Stimulated activated CD4-positive, alpha-beta T cell treated with anti-CD3 and anti-CD28 coated beads, Interleukin-2, amount 100 ng/mL, for 24 hours (primary cell): ENCODE results near the gene CYTH1.

Source experiments
- DNase-seq, 2 donors: peaks; one replicate each; pipeline ENCODE4 v3.0.0-alpha.2; 2020

The CYTH1 gene

GRCh38 chr17:78804777-78805176 lies 22.7 kb upstream of the CYTH1 start:
- no peak for DNase-seq

- no peak for DNase-seq
Measured at GRCh38 chr17:78803186-78803845, 21.2 kb upstream of the CYTH1 start.

DNA sequence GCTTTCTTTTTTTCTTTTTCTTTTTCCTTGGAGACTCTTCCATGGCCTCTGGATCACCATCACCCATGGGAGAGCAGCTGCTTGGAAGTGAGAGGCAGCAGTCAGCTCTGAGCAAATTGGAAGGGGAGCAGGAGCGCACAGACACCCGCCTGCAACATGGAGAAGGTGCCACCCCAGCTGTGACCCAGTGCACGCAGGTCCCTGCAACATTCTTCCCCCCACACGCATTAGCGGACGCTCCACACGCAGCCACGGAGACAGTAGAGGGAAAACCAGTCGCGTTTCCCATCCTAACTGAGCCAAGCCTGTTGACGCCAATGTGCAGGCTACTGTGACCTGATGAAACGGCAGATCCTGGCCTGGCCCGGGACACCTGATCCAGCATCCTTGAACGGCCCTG lies 20.4 kb upstream of the CYTH1 start:
- DNase-seq, result no peak

DNA sequence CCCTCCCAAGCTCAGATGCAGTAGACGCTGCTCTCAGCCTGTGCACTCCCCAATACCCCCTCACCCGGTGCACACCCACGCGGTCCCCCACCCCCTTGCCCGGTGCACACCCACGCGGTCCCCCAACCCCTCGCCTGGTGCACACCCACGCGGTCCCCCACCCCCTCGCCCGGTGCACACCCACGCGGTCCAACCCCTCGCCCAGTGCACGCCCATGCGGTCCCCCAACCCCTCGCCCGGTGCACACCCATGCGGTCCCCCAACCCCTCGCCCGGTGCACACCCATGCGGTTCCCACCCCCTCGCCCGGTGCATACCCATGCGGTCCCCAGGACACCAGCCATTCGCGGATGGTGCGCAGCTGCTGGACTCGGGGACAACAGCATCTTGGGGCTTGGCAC lies 19.9 kb upstream of the CYTH1 start:
- no peak for DNase-seq

DNA sequence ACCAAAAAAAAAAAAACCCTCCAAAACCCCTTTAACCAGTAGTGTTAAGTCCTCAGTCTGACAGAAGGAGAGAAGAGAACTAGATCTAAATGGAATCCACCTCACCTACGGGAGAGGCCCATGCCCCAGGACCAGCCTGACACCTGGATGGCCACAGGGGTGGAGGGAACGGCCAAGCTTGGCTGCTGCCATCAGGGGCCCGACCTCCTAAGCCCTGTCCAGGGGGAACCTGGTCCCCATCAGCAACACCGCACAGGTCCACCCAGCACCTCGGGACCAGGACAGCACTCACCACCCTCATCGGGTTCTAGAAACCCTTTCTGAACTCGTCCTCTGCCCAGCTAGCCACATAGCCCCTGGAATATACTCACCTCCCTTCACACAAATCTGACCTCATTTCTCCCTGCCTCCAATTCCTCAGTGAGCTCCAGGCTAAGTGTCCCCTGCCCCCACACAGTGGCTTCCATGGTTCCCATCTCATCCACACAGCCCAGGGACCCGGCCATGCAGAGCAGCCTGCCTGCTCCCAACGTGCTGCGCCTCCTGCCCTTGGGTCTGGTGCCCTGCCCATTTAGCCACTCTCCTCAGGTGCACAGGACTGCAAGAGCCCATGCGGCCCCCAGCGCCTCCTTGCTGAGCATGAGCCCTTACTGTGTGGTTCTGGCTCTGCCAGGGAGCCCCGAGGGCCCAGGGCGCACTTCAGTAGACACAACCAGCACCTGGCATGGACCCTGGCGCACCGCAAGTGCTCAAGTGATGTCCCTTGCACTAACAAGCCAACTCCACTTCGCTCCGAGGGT lies 18.3 kb upstream of the CYTH1 start:
- DNase-seq, result no peak

GRCh38 chr17:78798695-78799559 lies 16.9 kb upstream of the CYTH1 start:
- DNase-seq, result no peak

DNA sequence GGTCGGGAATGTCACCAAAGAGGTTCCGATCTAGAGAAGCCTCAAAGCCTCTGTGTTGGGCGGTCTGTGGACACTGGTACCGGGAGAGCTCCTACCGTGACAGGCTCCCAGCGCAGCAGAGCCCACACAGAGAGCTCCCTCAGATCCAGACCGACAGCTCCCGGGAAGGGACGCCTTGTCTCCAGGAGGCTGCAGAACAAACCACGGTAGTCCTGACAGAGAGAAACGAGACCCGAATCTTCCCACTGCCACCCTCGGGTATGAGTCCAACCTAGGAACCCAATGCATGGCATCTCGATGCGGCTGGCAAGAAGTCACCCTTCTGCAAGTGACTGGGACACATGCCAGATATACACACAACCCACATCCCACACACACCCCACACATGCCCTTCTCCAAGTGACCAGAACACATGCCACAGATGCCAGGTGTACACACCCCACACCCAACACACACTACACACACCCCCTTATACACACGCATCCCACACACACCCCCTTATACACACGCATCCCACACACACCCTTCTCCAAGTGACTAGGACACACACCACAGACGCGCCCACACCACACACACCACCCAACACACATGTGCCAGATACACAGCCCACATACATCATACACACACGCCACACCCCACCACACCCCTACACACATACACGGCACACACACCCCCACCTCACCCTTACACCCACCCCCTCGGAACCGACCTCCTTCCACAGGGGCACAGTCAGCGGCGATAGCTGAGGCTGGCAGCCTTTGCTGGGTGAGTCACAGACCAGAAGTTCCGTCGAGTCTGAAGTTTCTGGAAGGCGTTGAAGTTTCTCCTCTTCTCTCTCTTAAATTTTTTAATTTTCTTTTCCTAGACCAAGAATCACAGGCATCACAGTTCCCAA lies 15.9 kb upstream of the CYTH1 start:
- DNase-seq, result no peak

DNA sequence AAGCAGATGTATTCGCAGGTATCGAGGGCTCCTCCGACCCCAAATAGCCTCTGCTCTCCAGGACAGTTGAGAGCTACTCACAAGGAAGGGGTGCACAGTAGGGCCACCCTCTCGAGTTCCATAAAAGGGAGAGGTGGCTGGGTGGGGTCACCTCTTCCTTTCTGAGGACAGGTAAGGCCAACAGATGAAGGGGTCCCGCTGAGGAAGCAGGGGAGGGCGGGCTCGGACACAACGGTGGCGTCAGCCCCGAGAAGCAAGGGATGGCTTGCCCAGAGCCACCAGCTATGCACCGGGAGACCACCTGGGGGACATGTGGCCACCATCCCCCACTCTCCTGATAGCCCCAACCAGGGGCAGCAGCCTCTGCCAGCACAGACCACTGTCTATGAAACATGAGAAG lies 15.1 kb upstream of the CYTH1 start:
- DNase-seq, result no peak

DNA sequence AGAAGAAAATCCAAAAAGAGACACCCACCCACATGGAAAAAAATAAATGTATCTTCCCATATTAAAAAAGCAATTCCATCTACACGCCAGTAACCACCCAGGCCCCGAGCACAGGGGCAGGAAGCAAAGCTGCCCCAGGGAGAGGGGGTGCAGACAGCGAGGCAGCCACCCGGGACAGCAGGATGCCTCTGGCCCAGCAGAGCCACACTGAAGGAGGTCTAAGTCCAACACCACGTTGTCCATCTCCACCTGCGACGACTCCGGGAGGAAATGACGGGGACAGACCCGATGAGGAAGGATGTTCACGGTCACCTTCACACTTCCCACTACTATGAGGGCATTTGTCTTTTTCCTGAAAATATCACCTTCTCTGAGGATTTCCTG lies 14.4 kb upstream of the CYTH1 start:
- DNase-seq, result no peak

GRCh38 chr17:78795861-78796516 lies 13.9 kb upstream of the CYTH1 start:
- DNase-seq, result no peak

DNA sequence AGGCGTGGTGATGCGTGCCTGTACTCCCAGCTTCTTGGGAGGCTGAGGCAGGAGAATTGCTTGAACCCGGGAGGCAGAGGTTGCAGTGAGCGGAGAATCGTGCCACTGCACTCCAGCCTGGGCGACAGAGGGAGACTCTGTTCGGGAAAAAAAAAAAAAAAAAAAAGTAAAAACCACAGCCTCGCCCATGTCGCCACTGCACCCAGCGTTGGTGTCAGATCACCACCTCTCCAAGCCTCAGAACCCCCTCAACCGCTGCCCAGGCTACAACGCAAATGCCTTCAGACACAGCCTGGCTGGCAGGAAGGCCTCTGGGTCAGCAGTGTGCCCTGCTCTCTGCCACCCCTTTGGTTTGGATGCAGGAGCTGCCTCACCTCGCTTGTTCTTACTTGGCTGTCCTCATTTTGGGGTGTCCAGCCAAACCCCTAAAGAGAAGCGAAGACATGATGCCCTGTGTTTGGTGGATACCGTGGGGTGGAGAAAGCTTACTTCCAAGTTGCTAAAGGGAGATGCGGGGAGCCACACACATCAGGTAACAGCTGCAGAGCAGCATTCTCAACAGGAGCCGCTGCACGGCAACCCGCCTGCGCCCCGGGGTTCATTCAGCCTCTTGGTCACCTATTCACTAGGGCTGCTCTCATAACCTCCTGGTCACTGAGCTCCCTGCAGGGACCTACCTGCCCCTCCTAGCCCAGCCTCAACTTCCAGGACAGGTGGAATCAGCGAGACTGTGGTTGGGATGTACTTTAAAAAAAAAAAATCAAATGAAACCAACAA lies 13.0 kb upstream of the CYTH1 start:
- DNase-seq, result no peak

- DNase-seq, result no peak
Measured at GRCh38 chr17:78794399-78794798, 12.3 kb upstream of the CYTH1 start.

DNA sequence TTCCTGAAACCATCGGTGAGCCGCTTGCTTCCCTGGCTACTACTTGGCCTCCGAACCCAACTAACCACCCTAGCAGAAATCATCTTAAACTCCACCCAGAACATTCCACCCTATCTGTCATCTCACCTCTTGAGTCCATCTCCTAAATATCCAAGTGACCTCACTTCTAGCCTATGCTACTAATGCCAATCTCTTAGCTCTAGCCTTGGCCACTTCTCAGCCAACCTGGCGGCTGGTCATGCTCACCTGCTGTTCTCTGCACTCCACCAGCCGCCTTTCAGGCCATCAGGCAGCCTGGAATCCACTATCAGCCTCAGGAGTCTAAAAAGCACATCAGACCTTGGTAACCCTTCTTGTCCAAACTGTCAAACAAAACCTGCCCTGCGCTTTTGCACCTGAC lies 11.9 kb upstream of the CYTH1 start:
- no peak for DNase-seq

DNA sequence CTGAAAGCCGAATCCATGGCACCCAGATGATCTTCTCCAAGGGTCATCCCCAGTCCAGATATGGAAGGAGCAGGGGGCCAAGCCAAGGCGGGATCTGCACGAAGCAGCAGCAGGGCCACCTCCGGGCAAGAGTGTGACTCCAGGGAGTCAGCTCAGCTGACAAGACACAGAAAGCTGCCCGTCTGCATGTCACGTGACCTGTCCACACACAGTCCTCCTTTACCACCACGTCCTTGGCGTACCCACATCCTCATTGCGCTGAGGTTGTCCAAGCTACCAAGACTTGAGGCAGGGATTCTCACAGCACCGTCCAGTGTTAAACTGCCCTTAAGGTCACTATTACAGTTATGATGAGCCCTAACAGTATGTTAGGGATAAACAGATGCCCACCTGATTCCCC lies 11.3 kb upstream of the CYTH1 start:
- DNase-seq, result no peak

DNA sequence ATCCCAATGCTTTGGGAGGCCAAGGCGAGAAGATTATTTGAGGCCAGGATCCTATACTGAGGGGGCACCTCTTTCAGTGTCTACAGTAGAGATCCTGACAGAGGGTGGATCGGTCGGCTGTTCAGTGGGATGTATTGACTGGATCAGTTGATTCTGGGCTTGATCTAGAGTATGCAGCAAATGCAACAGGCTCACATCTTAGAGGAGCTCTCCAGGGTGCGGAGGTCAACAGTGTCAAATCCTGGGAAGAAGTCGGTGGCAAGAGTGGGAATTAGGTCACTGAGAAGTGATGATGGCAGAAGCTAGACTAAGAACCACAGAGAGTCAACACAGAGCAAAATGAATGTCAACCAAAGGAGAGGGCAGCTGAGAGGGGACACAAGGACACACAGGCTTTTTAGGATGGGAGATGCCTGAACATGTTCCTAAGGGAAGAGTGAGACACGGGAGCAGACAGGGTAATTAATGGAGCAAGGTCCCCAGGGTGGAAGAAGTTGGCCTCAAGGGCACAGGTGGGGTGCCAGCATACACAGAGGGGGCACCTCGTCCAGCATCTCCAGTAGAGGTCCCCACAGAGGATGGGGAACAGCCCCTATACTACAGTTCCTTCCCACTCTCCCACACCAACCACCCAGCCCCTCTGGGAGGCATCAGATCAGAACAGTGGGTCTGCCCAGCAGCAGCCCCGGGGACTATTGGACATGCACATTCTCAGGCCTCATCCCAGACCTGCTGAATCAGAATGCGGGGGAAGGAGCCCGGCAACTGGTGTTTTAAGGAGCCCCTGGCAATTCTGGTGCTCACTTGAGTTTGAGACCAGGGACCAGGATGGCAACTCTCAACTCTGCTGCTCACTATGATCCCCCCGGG lies 10.0 kb upstream of the CYTH1 start:
- DNase-seq, result no peak

DNA sequence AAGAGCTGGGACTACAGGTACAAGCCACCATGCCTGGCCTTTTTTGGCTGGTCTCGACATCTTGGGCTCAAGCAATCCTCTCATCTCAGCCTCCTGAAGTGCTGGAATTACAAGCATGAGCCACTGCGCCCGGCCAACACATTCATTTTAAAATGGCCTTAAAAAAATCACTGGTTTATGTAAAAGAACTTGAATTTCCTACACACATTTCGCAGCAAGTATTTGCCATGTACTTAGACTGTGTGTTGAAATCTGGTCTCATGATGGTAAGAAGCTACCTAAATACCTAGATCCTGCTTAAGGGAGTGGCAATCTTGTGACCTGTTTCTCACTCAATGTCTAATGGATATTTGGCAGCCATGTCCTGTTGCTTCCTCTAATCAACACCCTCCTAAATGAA lies 8.5 kb upstream of the CYTH1 start:
- DNase-seq, result no peak

GRCh38 chr17:78789663-78790181 lies 7.6 kb upstream of the CYTH1 start:
- no peak for DNase-seq

DNA sequence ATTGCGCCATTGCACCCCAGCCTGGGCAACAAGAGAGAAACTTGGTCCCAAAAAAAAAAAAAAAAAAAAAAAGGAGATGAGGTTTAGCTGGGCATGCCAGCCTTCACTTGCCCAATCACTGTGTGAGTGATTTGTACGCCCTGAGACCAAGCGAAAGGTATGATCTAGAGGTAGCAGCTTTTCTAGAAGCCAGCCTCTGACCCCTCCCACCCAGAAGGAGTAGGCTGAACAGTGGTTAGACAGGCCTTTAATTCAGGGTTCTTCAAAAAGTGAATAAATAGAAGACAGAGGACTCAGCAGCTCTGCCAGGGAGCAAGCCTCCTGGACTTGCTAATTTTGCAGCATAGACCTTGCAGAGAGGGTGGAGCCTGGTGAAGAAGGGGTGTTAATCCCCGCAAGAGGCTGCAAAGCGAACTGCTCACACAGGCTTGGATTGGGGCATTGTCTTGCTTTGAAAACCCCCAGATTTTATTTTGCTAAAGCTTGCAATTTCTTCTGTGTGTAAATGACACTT lies 7.1 kb upstream of the CYTH1 start:
- DNase-seq, result no peak

DNA sequence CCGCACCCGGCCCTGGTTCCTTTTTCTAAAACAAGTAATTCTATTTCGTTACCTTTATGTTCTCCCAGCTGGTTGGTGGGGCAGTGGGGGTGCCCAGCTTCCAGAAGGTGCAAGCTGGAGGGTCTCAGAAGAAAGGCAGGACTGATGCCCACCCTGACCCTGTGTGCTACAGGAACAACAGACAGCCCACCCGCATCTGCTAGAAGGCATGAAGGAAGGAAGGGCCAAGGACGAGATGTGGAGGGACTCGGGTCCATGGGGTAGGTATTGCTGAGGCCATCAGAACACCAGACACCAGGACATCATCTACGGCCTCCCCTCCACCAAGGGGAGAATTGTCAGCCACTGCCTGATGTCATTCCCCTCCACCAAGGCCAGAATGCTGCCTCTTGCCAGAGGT lies 6.4 kb upstream of the CYTH1 start:
- DNase-seq, result no peak

GRCh38 chr17:78787444-78787843 lies 5.4 kb upstream of the CYTH1 start:
- no peak for DNase-seq
